Measurements from ENCODE around the gene MGMT.

MGMT gene

GRCh38 chr10:129786216-129786615, 319.2 kb downstream of the MGMT start:
- no peak for DNase-seq

DNA sequence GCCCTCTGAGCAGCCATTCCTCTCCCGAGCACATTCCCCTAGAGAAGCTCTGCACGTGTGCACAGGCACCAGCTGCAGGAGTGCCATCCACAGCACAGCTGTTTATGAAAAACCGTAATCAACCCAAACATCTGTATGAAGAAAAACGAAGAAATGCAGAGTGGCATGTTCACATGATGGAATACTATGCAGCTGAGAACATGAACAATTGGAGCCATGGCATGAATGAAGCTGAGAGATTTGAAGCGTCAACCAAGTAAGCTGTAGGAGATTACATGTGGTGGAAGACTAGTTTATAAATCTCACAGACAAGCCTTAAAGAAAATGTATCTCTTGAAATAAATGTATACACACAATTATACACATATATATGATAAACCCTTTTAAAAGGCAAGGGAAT, 320.5 kb downstream of the MGMT start:
- no peak for DNase-seq

- DNase-seq: no peak
Observed at GRCh38 chr10:129788215-129788614, 321.2 kb downstream of the MGMT start.

GRCh38 chr10:129790715-129791446, 323.8 kb downstream of the MGMT start:
- DNase-seq: no peak

DNA sequence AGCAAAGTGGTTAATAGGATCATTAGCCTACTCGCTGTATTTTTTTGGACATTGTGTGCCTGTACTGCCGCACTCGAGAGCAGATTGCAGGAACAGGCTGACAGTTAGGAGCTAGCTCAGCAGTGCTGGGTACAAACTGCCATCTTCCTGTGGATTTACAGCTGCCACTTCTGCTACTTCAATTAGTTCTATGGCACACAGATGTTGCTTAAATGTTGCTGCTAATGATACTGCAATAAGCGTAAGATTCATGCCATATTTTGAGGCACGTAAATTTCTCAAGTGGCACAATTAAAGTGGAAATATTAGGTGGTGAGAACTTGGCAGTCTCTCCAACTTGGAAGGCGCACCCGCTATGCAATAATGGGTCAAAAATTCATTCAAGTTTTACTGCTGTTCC, 325.1 kb downstream of the MGMT start:
- DNase-seq: no peak

- DNase-seq: no peak
Observed at GRCh38 chr10:129792864-129793263, 325.8 kb downstream of the MGMT start.

- DNase-seq: no peak
Observed at GRCh38 chr10:129793479-129793878, 326.4 kb downstream of the MGMT start.

- no peak for DNase-seq
Observed at GRCh38 chr10:129793996-129794395, 327.0 kb downstream of the MGMT start.

DNA sequence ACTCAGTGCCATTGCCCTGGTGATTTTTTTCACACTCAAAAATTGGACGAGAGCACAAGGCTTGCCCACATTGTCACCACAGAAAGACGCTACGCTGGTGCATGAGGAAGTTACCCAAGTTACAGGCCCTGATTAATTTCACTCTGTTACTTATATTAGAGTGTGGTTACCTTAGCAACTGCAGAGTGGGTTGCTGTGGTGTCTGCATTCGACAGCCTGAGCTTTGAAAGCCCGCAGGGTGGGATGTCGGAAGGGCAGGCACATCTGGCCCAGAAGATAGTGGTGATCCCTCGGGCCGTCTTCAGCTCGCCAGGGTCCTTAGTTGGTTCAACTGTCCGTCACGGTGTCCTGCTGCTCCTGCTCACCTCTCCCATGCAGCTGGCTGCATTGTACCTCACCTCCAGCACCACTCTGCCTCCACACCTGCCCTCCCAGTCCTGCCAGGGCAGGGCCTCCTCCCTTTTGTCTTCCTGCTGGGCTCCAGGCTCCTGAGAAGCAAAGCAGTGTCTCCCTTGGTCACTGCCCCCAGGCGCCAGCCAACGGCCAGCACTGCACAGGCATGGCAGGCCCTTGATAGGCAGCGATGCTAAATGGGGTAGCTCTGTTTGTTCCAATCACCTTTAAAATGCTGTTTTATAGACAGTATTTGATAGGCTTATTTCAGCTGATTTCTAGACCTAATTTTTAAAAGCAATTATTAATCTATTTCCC, 329.8 kb downstream of the MGMT start:
- no peak for DNase-seq

DNA sequence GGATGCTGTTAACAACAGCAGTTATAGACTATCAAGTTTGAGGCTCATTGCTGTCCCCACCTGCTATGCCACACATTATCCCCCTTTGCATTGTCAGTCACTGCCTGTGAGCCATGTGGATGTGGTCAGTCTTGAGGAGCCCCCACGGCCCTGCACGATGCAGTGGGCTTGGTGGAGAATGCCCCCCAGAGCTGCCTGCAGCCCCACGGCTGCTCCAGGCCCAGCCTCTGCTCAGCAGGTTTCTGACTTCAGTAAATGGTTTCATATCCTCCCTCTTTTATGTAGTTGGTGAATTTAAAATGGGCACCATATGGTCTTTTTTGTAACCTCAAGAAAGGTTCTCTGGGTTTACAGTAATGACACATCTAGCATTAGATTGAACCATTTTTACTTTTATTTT, 332.9 kb downstream of the MGMT start:
- no peak for DNase-seq

- DNase-seq: no peak
Observed at GRCh38 chr10:129800796-129801340, 333.8 kb downstream of the MGMT start.

DNA sequence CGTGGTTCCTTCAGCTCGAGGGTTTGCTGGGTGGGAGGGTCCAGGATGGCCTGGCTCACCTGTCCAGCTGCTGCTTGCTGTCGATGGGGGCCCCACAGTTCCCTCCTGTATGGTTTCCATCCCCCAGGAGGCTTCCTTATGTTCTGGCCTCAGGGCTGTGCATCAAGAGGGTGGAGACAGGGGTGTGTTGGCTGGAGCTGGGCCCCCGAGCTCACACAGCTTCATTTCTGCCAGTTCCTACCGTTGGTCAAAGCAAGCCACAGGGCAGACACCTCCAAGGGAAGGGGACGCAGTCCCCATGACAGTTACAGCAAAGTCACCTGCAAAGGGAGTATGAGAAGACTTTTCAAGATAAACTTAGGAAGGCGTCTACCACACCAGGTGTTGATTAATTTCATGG, 340.2 kb downstream of the MGMT start:
- no peak for DNase-seq

- no peak for DNase-seq
Observed at GRCh38 chr10:129808092-129808983, 341.3 kb downstream of the MGMT start.

DNA sequence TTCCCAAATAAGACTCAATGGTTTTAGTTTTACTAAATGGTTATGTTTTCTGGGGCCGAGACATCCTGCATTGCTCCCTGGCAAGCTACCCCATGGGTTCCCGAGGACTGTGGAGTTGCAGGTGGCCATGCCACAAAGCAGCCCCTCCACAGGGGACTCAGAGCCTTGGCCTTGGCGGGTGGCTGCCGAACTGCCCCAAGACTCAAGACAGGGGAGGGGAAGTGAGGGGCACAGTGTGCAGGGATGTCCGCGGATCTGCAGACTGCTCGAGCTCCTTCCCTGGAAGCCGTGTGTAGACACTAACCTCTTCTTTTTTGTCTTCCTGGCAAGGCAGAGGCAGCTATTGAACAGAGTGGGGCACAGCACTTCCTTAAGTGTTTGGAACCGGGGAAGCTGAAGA, 342.4 kb downstream of the MGMT start:
- DNase-seq: no peak

DNA sequence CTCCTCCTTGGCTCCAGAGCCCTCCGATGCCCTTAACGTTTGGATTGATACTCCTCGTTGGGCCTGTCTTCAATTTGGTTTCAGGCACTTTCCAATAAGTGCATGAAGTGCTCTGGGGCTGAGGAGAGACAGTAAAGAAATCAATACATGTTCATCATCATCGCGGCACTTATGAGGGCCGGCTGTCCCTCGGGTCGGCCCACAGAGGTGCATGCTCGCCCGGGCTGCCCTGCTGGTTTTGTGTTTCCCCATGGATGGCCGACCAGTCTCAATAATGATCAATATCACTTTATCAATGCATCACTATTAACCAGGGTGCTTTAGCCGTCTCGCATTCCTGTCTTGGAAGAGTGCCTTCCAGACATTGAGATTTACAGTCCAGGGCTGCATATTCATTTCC, 342.8 kb downstream of the MGMT start:
- no peak for DNase-seq

DNA sequence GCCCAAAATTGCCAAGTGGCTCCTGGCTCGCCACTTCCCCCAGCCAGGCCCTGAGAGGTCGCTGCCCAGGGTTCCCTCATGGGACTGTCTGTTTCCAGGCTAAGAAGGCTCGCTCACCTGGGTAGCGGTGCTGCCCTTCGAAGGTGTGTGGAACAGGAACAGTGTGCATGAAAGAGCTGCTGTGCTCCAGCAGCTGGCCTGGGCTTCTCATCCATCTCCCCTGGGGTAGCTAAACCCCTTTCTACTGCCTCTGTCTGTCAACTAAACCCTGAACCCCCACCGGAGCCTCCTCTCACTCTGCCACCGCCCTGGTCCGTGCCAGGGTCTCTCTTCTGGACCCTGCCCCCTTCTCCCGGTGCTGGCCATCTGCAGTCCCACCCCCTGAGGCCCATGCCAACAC, 344.2 kb downstream of the MGMT start:
- no peak for DNase-seq

GRCh38 chr10:129812398-129812797, 345.4 kb downstream of the MGMT start:
- no peak for DNase-seq

- no peak for DNase-seq
Observed at GRCh38 chr10:129814681-129815646, 347.9 kb downstream of the MGMT start.

GRCh38 chr10:129815898-129816655, 349.0 kb downstream of the MGMT start:
- DNase-seq: no peak

- DNase-seq: no peak
Observed at GRCh38 chr10:129816656-129817045, 349.6 kb downstream of the MGMT start.

Data from stimulated activated CD4-positive, alpha-beta T cell treated with anti-CD3 and anti-CD28 coated beads, Interleukin-4, amount 100 ng/mL, for 24 hours (primary cell).